OCI-LY1 (cell line): ENCODE results near the gene RMC1.

Experiments used
- CTCF ChIP-seq: fragments of 200-600 bp; sonication (generic), shearing (Covaris generic); IDR thresholded peaks from 2 replicates; pipeline ENCODE4 v1.5.1; 2017; ENCODE audit warnings: mild to moderate bottlenecking, antibody characterized with exemption, low read length, moderate library complexity, mixed read lengths
- EZH2 ChIP-seq: fragments of 200-600 bp; sonication (generic), shearing (Covaris generic); IDR thresholded peaks from 2 replicates; pipeline ENCODE4 v1.8.0; 2017; ENCODE audit warnings: borderline replicate concordance, mixed run types, mild to moderate bottlenecking, antibody characterized with exemption, low read length, moderate library complexity, mixed read lengths

GRCh38 chr18:23573626-23574431 is 70.5 kb downstream of the RMC1 start:
- no peak for TF ChIP-seq CTCF
- TF ChIP-seq EZH2: no peak
